Keratinocyte (primary cell): ENCODE data around the gene AOC1.

ENCODE experiments used
- CTCF ChIP-seq, 3 experiments: IDR thresholded peaks in 1 of 3; conservative IDR thresholded peaks in 1 of 3; optimal IDR thresholded peaks in 1 of 3; 2 replicates in 2 of 3; 3 replicates in 1 of 3; pipeline versions ENCODE3 to v1.5.1; 2011; ENCODE audit warnings: low read length in 3 of 3, mild to moderate bottlenecking in 3 of 3, moderate library complexity in 2 of 3, control low read depth in 1 of 3, inconsistent platforms in 1 of 3; ENCODE audit not compliant: insufficient read depth in 2 of 3; ENCODE audit errors: extremely low read depth in 1 of 3
- EZH2 ChIP-seq: IDR thresholded peaks from one replicate; pipeline ENCODE4 v1.6.1; 2012; ENCODE audit warnings: inconsistent platforms, mild to moderate bottlenecking, low read length, moderate library complexity

GRCh38 chr7:150869467-150869866 lies 17.1 kb downstream of the AOC1 start:
- TF ChIP-seq CTCF (optimal IDR thresholded peaks at IDR 0.05 in 1 of 3, IDR thresholded peaks at IDR 0.05 in 1 of 3, conservative IDR thresholded peaks at IDR 0.05 in 1 of 3; ENCODE audit: extremely low read depth in 1 of 3, insufficient read depth in 2 of 3, low read length in 3 of 3) = no peak
- TF ChIP-seq EZH2 = no peak
